ENCODE data around the gene SLC13A3.

SLC13A3 gene

DNA sequence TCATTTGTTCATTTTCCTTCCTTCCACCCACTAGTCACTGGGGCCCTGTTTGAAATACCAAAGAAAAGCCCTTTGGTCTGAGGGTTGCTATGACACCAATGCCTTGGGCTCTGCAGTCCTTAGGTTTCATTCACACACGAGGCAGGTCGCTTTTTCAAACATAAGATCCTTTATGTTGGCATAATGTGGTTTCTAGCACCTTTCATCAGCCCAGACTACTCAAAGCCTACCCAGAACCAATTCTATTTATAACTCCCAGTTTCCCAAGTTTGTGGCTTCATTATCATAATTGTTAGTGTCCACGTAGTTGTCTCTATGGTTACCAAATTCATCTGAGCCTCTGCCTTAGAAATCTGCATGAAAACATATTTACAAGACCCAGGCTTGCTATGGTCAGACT lies 44.6 kb upstream of the SLC13A3 start:
- no peak overlapping the region for H3K4me3 ChIP-seq (replicated peaks; ENCODE audit: low read depth, low read length)
- TF ChIP-seq CTCF (IDR thresholded peaks at IDR 0.05; ENCODE audit: low read depth, low read length, missing control alignments): no peak
- DNase-seq (ENCODE audit: extremely low read depth, low read depth): no peak

DNA sequence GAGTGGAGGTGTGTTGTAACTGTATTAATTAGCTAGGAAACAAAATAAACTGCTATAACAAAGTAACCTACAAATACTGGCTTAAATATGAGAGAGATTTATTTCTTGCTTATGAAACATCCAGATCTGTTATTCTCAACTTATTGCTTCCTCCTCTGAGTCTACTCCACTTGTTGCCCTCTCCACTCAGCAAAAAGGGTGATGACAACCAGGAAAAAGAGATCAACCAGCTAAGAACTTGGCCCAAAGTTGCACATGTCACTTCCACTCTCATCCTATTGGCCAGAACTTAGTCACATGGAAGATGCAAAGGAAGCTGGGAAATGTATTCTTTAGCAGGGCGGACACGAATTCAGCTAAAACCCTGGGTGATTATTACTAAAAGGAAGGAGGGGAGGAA lies 43.2 kb upstream of the SLC13A3 start:
- TF ChIP-seq CTCF (IDR thresholded peaks at IDR 0.05; ENCODE audit: low read depth, low read length, missing control alignments): no peak
- no peak overlapping the region for H3K4me3 ChIP-seq (replicated peaks; ENCODE audit: low read depth, low read length)
- DNase-seq (ENCODE audit: extremely low read depth, low read depth): no peak

GRCh38 chr20:46691196-46691595 lies 39.9 kb upstream of the SLC13A3 start:
- DNase-seq (ENCODE audit: extremely low read depth, low read depth): no peak
- H3K4me3 ChIP-seq (replicated peaks; ENCODE audit: low read depth, low read length): no peak overlapping the region
- TF ChIP-seq CTCF (IDR thresholded peaks at IDR 0.05; ENCODE audit: low read depth, low read length, missing control alignments): no peak

DNA sequence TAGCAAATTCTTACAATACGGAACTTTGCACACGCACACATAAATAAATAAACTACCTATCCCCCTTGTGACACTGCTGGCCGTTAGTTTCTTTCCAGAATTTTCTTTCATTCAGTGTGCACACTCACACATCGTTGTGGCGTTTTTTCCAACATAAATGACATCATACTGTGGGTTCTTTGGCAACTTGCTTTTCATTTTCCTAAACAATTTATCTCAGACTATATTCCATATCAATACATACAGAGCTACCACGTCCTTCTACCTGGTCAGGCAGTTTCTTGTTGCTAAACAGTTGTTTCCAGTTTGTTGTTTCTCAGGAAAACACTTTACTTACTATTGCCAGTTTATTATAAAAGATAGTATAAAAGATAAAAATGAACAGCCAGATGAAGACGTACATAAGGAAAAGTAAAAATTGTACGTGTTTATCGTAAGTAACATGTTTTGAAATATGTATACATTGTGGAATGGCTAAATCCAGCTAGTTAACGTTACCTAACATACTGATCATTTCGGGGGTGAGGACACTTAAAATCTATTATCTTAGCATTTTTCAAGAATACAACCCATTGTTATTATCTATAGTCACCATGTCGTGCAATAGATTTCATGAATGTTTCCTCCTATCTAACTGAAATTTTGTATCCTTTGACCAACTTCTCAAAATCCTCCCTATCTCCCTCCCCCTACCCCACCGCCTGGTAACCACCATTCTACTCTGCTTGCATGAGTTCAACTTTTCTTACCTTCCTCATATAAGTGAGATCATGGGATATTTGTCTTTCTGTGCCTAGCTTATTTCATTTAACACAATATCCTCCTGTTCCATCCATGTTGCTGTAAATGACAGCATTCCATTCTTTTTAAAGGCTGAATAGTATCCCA lies 39.2 kb upstream of the SLC13A3 start:
- no peak for DNase-seq (ENCODE audit: extremely low read depth, low read depth)
- peak overlapping the region; percentile 36 for H3K4me3 ChIP-seq (replicated peaks; ENCODE audit: low read depth, low read length)
- no peak for TF ChIP-seq CTCF (IDR thresholded peaks at IDR 0.05; ENCODE audit: low read depth, low read length, missing control alignments)

GRCh38 chr20:46689754-46690085 lies 38.5 kb upstream of the SLC13A3 start:
- no peak for TF ChIP-seq CTCF (IDR thresholded peaks at IDR 0.05; ENCODE audit: low read depth, low read length, missing control alignments)
- H3K4me3 ChIP-seq (replicated peaks; ENCODE audit: low read depth, low read length): peak overlapping the region; percentile 36
- no peak for DNase-seq (ENCODE audit: extremely low read depth, low read depth)

- peak within 1 kb of the TSS; percentile 86 for H3K4me3 ChIP-seq (replicated peaks; ENCODE audit: low read depth, low read length)
- no peak for TF ChIP-seq CTCF (IDR thresholded peaks at IDR 0.05; ENCODE audit: low read depth, low read length, missing control alignments)
- peak; percentile 100 for DNase-seq (ENCODE audit: extremely low read depth, low read depth)
These were observed 38.0 kb upstream of the SLC13A3 start, which contains the start of gene TP53RK for GRCh38 chr20:46689082-46689753. Gene TP53RK, minus strand, starts transcription at chr20:46689444. Its CDS starts 30 bp downstream, at chr20:46689414.
